ENCODE measurements around the gene ALDH1A2.

DNA sequence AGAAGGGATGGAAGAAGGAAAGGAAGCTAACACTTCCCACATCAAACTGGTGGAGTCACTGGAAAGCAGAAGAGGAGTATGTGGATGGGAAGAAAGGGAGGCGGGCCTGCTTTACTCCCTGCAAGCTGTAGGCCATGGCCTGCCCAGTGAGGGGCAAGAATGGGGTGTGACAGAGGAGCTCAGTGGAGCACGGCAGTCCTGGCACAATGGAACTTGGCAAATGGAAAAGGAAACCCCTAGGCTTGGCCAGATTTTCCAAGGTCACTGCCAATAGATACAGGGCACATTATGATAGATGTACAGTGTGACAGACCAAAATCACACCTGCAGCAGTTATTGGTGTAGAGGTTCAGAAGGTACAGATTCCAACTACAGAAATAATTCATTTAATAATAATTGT lies 111.6 kb downstream of the ALDH1A2 start:
- TF ChIP-seq, protein P1, sequence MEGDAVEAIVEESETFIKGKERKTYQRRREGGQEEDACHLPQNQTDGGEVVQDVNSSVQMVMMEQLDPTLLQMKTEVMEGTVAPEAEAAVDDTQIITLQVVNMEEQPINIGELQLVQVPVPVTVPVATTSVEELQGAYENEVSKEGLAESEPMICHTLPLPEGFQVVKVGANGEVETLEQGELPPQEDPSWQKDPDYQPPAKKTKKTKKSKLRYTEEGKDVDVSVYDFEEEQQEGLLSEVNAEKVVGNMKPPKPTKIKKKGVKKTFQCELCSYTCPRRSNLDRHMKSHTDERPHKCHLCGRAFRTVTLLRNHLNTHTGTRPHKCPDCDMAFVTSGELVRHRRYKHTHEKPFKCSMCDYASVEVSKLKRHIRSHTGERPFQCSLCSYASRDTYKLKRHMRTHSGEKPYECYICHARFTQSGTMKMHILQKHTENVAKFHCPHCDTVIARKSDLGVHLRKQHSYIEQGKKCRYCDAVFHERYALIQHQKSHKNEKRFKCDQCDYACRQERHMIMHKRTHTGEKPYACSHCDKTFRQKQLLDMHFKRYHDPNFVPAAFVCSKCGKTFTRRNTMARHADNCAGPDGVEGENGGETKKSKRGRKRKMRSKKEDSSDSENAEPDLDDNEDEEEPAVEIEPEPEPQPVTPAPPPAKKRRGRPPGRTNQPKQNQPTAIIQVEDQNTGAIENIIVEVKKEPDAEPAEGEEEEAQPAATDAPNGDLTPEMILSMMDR (conservative IDR thresholded peaks at IDR 0.05) = no peak
- TF ChIP-seq EZH2 (IDR thresholded peaks at IDR 0.05; ENCODE audit: low read depth) = no peak
